Prostate gland (tissue), 2 donors: ENCODE results near the gene EPHA6. TPM values are rescaled to one million over a fixed set of nuclear protein-coding genes. Genes with fewer than 3 reads are reported as not detected.
"Not testable (repeated sequence)": the region's sequence is repeated elsewhere in the genome, so short reads cannot be mapped to it uniquely, and the experiment has no call there.

Experiments used
- DNase-seq: peaks from one replicate; pipeline ENCODE4 v3.0.0-alpha.2; 2019; ENCODE audit warnings: low spot score
- H3K27ac ChIP-seq, 2 donors: fragments of 200-600 bp; sonication (generic); 2 replicates each; pipeline ENCODE4 v1.5.1; 2017 to 2019
- H3K27me3 ChIP-seq: fragments of 200-600 bp; sonication (generic); replicated peaks from 2 replicates; pipeline ENCODE4 v1.5.1; 2019; ENCODE audit not compliant: insufficient read depth
- H3K36me3 ChIP-seq, 2 donors: fragments of 200-600 bp; sonication (generic); 1 replicate in 1 of 2; 2 replicates in 1 of 2; pipeline versions ENCODE4 v1.5.1 to v1.8.1; 2017 to 2019
- H3K4me1 ChIP-seq: fragments of 200-600 bp; sonication (generic); replicated peaks from 2 replicates; pipeline ENCODE4 v1.5.1; 2019
- H3K4me3 ChIP-seq, 2 donors: fragments of 200-600 bp; sonication (generic); 2 replicates each; pipeline ENCODE4 v1.5.1; 2017 to 2019
- H3K9me3 ChIP-seq: fragments of 200-600 bp; sonication (generic); 2 replicates; pipeline ENCODE4 v1.5.1; 2017
- POLR2A ChIP-seq: fragments of 450-650 bp; IDR thresholded peaks from one replicate; pipeline ENCODE4 v1.6.1; 2016; ENCODE audit warnings: antibody characterized with exemption, mild to moderate bottlenecking
- POLR2AphosphoS5 ChIP-seq: sonication (generic); formaldehyde crosslinking; IDR thresholded peaks from one replicate; pipeline ENCODE4 v1.6.1; 2017; ENCODE audit warnings: antibody characterized with exemption
- WGBS: methylation state at CpG from one replicate; pipeline ENCODE4 v1.1.5; 2018; 5-methylcytosine and 5-hydroxymethylcytosine counted together
- intact Hi-C: fragments of 100-400 bp; cut with DNase I; formaldehyde crosslinking; loops from one replicate; pipeline ENCODE4 v1.14.2; 2022
- total RNA-seq, 2 donors: library from RNA; depleted of rRNA; stranded (reverse); fragments of >200 nt; gene quantifications; one replicate each; pipeline ENCODE4 v1.1.0, GENCODE V29; 2016
- TF ChIP-seq, protein P1 (sequence below), 4 experiments: fragments of 200-600 bp in 2 of 4; fragments of 450-650 bp in 2 of 4; sonication (generic) in 2 of 4; IDR thresholded peaks; 1 replicate in 3 of 4; 2 replicates in 1 of 4; pipeline ENCODE4 v1.5.1; 2016 to 2019; ENCODE audit warnings: antibody characterized with exemption in 4 of 4, mild to moderate bottlenecking in 2 of 4, moderate library complexity in 2 of 4

The EPHA6 gene
- total RNA-seq, 2 donors from 2014 or later, result 1.1 to 3.7 TPM

GRCh38 chr3:97497138-97497537 lies 682.7 kb downstream of the EPHA6 start:
- intact Hi-C loops, result no loop called here
- Histone ChIP-seq H3K36me3 (no peaks in the 10 kb centered on the region), H3K4me1 (no peaks in the 10 kb centered on the region), H3K27me3 (no peaks in the 10 kb centered on the region), H3K4me3 (no peak overlapping the region), H3K27ac (no peak overlapping the region), H3K9me3 (no peaks in the 10 kb centered on the region)
- 97% methylated on average over 1 of the region's 1 CpG for WGBS
- TF ChIP-seq POLR2AphosphoS5, result no peak
- no peak for TF ChIP-seq POLR2A
- TF ChIP-seq, protein P1, sequence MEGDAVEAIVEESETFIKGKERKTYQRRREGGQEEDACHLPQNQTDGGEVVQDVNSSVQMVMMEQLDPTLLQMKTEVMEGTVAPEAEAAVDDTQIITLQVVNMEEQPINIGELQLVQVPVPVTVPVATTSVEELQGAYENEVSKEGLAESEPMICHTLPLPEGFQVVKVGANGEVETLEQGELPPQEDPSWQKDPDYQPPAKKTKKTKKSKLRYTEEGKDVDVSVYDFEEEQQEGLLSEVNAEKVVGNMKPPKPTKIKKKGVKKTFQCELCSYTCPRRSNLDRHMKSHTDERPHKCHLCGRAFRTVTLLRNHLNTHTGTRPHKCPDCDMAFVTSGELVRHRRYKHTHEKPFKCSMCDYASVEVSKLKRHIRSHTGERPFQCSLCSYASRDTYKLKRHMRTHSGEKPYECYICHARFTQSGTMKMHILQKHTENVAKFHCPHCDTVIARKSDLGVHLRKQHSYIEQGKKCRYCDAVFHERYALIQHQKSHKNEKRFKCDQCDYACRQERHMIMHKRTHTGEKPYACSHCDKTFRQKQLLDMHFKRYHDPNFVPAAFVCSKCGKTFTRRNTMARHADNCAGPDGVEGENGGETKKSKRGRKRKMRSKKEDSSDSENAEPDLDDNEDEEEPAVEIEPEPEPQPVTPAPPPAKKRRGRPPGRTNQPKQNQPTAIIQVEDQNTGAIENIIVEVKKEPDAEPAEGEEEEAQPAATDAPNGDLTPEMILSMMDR (IDR thresholded peaks at IDR 0.05), result no peak
- DNase-seq, result no peak

GRCh38 chr3:97504463-97504862 lies 690.1 kb downstream of the EPHA6 start:
- TF ChIP-seq POLR2A (no peak), POLR2AphosphoS5 (no peak)
- TF ChIP-seq, protein P1 (IDR thresholded peaks at IDR 0.05), result no peak
- Histone ChIP-seq H3K36me3 (no peaks in the 10 kb centered on the region), H3K4me1 (no peaks in the 10 kb centered on the region), H3K9me3 (no peaks in the 10 kb centered on the region), H3K4me3 (no peak overlapping the region), H3K27ac (no peak overlapping the region), H3K27me3 (no peaks in the 10 kb centered on the region)
- intact Hi-C loops, result no loop called here
- DNase-seq, result no peak
- 98% methylated on average over 2 of the region's 2 CpGs for WGBS

GRCh38 chr3:97510795-97511194 lies 696.4 kb downstream of the EPHA6 start:
- Histone ChIP-seq H3K4me3 (no peak overlapping the region), H3K36me3 (no peaks in the 10 kb centered on the region), H3K27ac (no peak overlapping the region), H3K27me3 (no peaks in the 10 kb centered on the region), H3K9me3 (no peaks in the 10 kb centered on the region), H3K4me1 (no peaks in the 10 kb centered on the region)
- 62% methylated on average over 4 of the region's 4 CpGs for WGBS
- intact Hi-C loops, result no loop called here
- no peak for TF ChIP-seq POLR2A
- TF ChIP-seq, protein P1 (IDR thresholded peaks at IDR 0.05), result no peak
- no peak for DNase-seq

DNA sequence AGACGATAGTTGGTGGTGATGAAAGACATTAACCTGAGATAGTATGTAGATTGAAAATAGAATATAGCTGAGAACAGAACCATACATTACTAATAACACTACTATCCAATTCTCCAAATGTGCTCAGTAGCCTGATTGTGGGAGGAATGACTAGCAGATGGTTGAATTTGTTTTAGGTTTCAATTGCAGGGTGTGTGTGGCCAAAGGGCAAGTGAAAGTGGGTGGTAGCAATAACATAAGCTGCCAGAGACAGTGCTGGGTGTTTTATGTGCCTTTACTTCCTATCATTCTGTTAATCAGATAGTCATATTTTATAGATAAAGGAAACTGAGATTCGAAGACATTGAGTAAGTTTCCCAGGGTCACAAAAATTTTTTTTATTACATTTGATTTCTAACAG lies 700.7 kb downstream of the EPHA6 start:
- Histone ChIP-seq H3K27ac (no peak overlapping the region), H3K27me3 (no peaks in the 10 kb centered on the region), H3K36me3 (no peaks in the 10 kb centered on the region), H3K4me1 (no peaks in the 10 kb centered on the region), H3K9me3 (no peaks in the 10 kb centered on the region), H3K4me3 (no peak overlapping the region)
- no peak for DNase-seq
- intact Hi-C loops, result no loop called here
- WGBS, result 76% methylated on average over 2 of the region's 2 CpGs
- TF ChIP-seq POLR2AphosphoS5 (no peak), POLR2A (no peak)
- TF ChIP-seq, protein P1 (IDR thresholded peaks at IDR 0.05), result no peak

GRCh38 chr3:97530691-97531090 lies 716.3 kb downstream of the EPHA6 start:
- Histone ChIP-seq H3K27ac (no peak overlapping the region), H3K4me3 (no peak overlapping the region), H3K27me3 (no peaks in the 10 kb centered on the region), H3K36me3 (no peaks in the 10 kb centered on the region), H3K4me1 (no peaks in the 10 kb centered on the region), H3K9me3 (no peaks in the 10 kb centered on the region)
- intact Hi-C loops, result no loop called here
- 88% methylated on average over 2 of the region's 2 CpGs for WGBS
- no peak for DNase-seq
- TF ChIP-seq, protein P1 (IDR thresholded peaks at IDR 0.05), result no peak
- TF ChIP-seq POLR2A, result no peak

DNA sequence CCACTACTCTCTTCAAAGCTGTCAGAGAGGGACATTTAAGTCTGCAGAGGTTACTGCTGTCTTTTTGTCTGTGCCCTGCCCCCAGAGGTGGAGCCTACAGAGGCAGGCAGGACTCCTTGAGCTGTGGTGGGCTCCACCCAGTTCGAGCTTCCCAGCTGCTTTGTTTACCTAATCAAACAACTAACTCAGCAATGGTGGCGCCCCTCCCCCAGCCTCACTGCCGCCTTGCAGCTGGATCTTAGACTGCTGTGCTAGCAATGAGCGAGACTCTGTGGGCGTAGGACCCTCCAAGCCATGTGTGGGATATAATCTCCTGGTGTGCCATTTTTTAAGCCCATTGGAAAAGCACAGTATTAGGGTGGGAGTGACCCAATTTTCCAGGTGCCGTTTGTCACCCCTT lies 733.2 kb downstream of the EPHA6 start:
- H3K36me3 ChIP-seq, H3K27ac ChIP-seq, H3K27me3 ChIP-seq, H3K4me3 ChIP-seq, DNase-seq, H3K4me1 ChIP-seq, H3K9me3 ChIP-seq, intact Hi-C loops: not testable (repeated sequence)
- 88% methylated on average over 6 of the region's 6 CpGs for WGBS
